Astrocyte (in vitro differentiated cells and primary cell): Measurements from ENCODE around the gene TMTC2.

ENCODE experiments used
- EZH2 ChIP-seq: IDR thresholded peaks from 2 replicates; pipeline ENCODE4 v1.6.1; 2012; ENCODE audit warnings: mild to moderate bottlenecking, low read length, inconsistent platforms; ENCODE audit not compliant: insufficient read depth
- TF ChIP-seq, protein P1 (sequence below): IDR thresholded peaks from 2 replicates; pipeline ENCODE4 v1.5.1; 2011; ENCODE audit warnings: low read depth, mild to moderate bottlenecking, inconsistent platforms, low read length, moderate library complexity; ENCODE audit not compliant: insufficient read depth

DNA sequence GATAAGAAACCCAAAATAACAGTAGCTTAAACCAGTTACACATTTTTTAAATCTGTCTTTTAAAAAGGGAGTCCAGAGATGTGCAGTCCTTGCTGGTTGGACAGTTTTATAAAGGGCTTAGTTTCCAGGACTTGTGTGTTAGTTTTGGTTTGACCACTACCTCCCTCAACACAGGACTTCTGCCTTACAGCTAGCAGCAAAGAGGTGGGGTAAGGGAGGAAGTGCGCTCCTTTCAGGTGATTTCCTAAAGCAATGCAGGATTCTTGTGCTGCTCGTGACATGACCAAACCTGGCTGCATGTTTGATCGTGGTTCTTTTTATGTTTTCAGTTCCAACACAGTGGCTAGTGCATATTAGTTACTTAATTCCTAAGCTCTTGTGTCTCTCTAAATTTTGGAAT, 266.2 kb downstream of the TMTC2 start:
- TF ChIP-seq, protein P1, sequence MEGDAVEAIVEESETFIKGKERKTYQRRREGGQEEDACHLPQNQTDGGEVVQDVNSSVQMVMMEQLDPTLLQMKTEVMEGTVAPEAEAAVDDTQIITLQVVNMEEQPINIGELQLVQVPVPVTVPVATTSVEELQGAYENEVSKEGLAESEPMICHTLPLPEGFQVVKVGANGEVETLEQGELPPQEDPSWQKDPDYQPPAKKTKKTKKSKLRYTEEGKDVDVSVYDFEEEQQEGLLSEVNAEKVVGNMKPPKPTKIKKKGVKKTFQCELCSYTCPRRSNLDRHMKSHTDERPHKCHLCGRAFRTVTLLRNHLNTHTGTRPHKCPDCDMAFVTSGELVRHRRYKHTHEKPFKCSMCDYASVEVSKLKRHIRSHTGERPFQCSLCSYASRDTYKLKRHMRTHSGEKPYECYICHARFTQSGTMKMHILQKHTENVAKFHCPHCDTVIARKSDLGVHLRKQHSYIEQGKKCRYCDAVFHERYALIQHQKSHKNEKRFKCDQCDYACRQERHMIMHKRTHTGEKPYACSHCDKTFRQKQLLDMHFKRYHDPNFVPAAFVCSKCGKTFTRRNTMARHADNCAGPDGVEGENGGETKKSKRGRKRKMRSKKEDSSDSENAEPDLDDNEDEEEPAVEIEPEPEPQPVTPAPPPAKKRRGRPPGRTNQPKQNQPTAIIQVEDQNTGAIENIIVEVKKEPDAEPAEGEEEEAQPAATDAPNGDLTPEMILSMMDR, result no peak
- no peak for TF ChIP-seq EZH2
